ENCODE results near the gene DNAJC12.

GRCh38 chr10:67764012-67764822 is 73.8 kb downstream of the DNAJC12 start:
- no peak for TF ChIP-seq EZH2 (IDR thresholded peaks at IDR 0.05; ENCODE audit: low read length, unreplicated experiment)
- TF ChIP-seq CTCF (conservative IDR thresholded peaks at IDR 0.05; ENCODE audit: low read depth, low read length), result no peak
- TF ChIP-seq EZH2phosphoT487 (IDR thresholded peaks at IDR 0.05; ENCODE audit: borderline replicate concordance, low read length), result no peak

Data from PC-3 (cell line).